K562 (cell line): Measurements from ENCODE around the gene PTRHD1. TPM values are rescaled to one million over a fixed set of nuclear protein-coding genes. Genes with fewer than 3 reads are reported as not detected.

Experiments used
- ATAC-seq: fragments of 200-7000 bp; cut with Tn5 transposase; 3 replicates; pipeline ENCODE4 v1.9.1; 2020; ENCODE audit warnings: moderate library complexity
- BruUV-seq: library from RNA; stranded (reverse); fragments of 400-500 nt; replicated peaks from 2 replicates; lab custom pipeline; 2021; lab: Mats Ljungman, UMichigan
- CTCF ChIA-PET: fragments of 300-600 bp; formaldehyde crosslinking; extraction: SDS; loops from one replicate; lab custom pipeline; 2021; ENCODE audit warnings: low intra/inter-chr PET ratio; lab: Yijun Ruan, JAX
- POLR2A ChIA-PET: fragments of 300-600, 350-650 bp; sonication (Branson Sonifier 250); formaldehyde crosslinking; extraction: SDS; loops from one replicate; lab custom pipeline; 2021; ENCODE audit warnings: antibody characterized with exemption, inconsistent platforms; lab: Yijun Ruan, JAX
- DNase-seq, 4 experiments: peaks; one replicate each; pipeline versions ENCODE4 v3.0.0 to v3.0.0-alpha.2; 2011 to 2018; ENCODE audit warnings: low spot score in 3 of 4, mixed read lengths in 3 of 4; ENCODE audit errors: extremely low read depth in 1 of 4
- FAIRE-seq: peaks from 2 replicates; lab custom pipeline; 2011; peaks lifted over from hg19 to GRCh38; lab: Jason Lieb, UNC
- H2AFZ ChIP-seq: 2 replicates; pipeline ENCODE4 v1.6.0; 2011; ENCODE audit warnings: low read depth, low read length, control low read depth, inconsistent platforms
- H3K27ac ChIP-seq: fragments of 200-600 bp; 3 replicates; pipeline ENCODE4 v1.8.0; 2011; ENCODE audit warnings: low read depth, mild to moderate bottlenecking, control low read depth, inconsistent platforms, low read length, moderate library complexity, mixed read lengths; ENCODE audit errors: extremely low read depth
- H3K27me3 ChIP-seq, 2 experiments: fragments of 300-600 bp in 1 of 2; 2 replicates in 1 of 2; 3 replicates in 1 of 2; pipeline versions ENCODE4 v1.6.0 to v1.8.0; 2011; ENCODE audit warnings: inconsistent platforms in 2 of 2, low read length in 2 of 2, mild to moderate bottlenecking in 1 of 2, mixed read lengths in 1 of 2, moderate library complexity in 1 of 2; ENCODE audit not compliant: control insufficient read depth in 2 of 2, insufficient read depth in 2 of 2
- H3K36me3 ChIP-seq: fragments of 300-600 bp; 3 replicates; pipeline ENCODE4 v1.8.0; 2011; ENCODE audit warnings: mild to moderate bottlenecking, low read length, inconsistent platforms; ENCODE audit not compliant: control insufficient read depth, insufficient read depth
- H3K4me1 ChIP-seq, 2 experiments: fragments of 200-600 bp in 1 of 2; replicated peaks in 1 of 2; 2 replicates in 1 of 2; 3 replicates in 1 of 2; pipeline versions ENCODE4 v1.5.1 to v1.8.0; 2011; ENCODE audit warnings: inconsistent platforms in 2 of 2, low read length in 2 of 2, mild to moderate bottlenecking in 1 of 2, mixed read lengths in 1 of 2, moderate library complexity in 1 of 2; ENCODE audit not compliant: control insufficient read depth in 2 of 2, insufficient read depth in 2 of 2
- H3K4me2 ChIP-seq: 2 replicates; pipeline ENCODE4 v1.6.1; 2011; ENCODE audit warnings: low read length, control low read depth, inconsistent platforms, mixed read lengths; ENCODE audit not compliant: insufficient read depth
- H3K4me3 ChIP-seq: fragments of 200-600 bp; sonication (generic), shearing (Covaris generic); 2 replicates; pipeline ENCODE4 v1.5.1; 2016; ENCODE audit warnings: control low read depth, inconsistent platforms
- H3K79me2 ChIP-seq: fragments of 200-600 bp; 3 replicates; pipeline ENCODE4 v1.8.0; 2011; ENCODE audit warnings: low read length, inconsistent platforms; ENCODE audit not compliant: control insufficient read depth, insufficient read depth
- H3K9ac ChIP-seq, 2 experiments: 2 replicates each; pipeline versions ENCODE4 v1.6.0 to v1.6.1; 2011; ENCODE audit warnings: low read depth in 2 of 2, low read length in 2 of 2, control low read depth in 1 of 2, inconsistent platforms in 1 of 2, mild to moderate bottlenecking in 1 of 2, mixed read lengths in 1 of 2; ENCODE audit not compliant: insufficient read depth in 1 of 2
- H3K9me1 ChIP-seq: one replicate; pipeline ENCODE4 v1.6.0; 2011; ENCODE audit warnings: inconsistent platforms, mild to moderate bottlenecking, low read length, moderate library complexity; ENCODE audit not compliant: control insufficient read depth, insufficient read depth
- H3K9me3 ChIP-seq: replicated peaks from 2 replicates; pipeline ENCODE4 v1.5.1; 2011; ENCODE audit warnings: low read depth, low read length, inconsistent platforms; ENCODE audit not compliant: control insufficient read depth, insufficient read depth
- H4K20me1 ChIP-seq: replicated peaks from 2 replicates; pipeline ENCODE4 v1.6.1; 2011; ENCODE audit warnings: low read length, inconsistent platforms, mixed read lengths; ENCODE audit not compliant: control insufficient read depth, insufficient read depth
- BRF2 ChIP-seq: IDR thresholded peaks from 3 replicates; pipeline ENCODE4 v1.6.1; 2011; ENCODE audit warnings: borderline replicate concordance, mild to moderate bottlenecking; ENCODE audit not compliant: insufficient read length, insufficient read depth
- OTX1 ChIP-seq: fragments of 450-650 bp; formaldehyde crosslinking; IDR thresholded peaks from 2 replicates; pipeline ENCODE4 v1.4.0; 2022; ENCODE audit warnings: mild to moderate bottlenecking
- PREB ChIP-seq: sonication (generic); formaldehyde crosslinking; IDR thresholded peaks from 2 replicates; pipeline ENCODE4 v1.8.1; 2023; ENCODE audit warnings: mild to moderate bottlenecking, missing genetic modification reagents
- THAP7 ChIP-seq: fragments of 250-450 bp; sonication (Bioruptor Pico); IDR thresholded peaks from 2 replicates; pipeline ENCODE4 v1.5.0; 2021
- ZNF584 ChIP-seq: fragments of 200-800 bp; sonication (Bioruptor generic); IDR thresholded peaks from 2 replicates; pipeline ENCODE4 v1.6.1; 2016; ENCODE audit warnings: low read depth, mild to moderate bottlenecking, missing genetic modification characterization, missing compliant biosample characterization
- ZNF764 ChIP-seq: fragments of 250-450 bp; sonication (Bioruptor Pico); IDR thresholded peaks from 2 replicates; pipeline ENCODE4 v1.4.0; 2020; ENCODE audit warnings: low read depth, mild to moderate bottlenecking, moderate library complexity
- WGBS: fragments of 100-300 bp; shearing (Covaris generic); methylation state at CpG from one replicate; pipeline ENCODE4 v1.1.6; 2016; ENCODE audit warnings: low coverage, mixed read lengths; ENCODE audit not compliant: insufficient coverage; ENCODE audit errors: missing lambda C conversion rate; 5-methylcytosine and 5-hydroxymethylcytosine counted together
- in situ Hi-C: fragments of 300-500 bp; cut with MboI; formaldehyde crosslinking; loops from 4 replicates; pipeline ENCODE4 v1.15.0; 2018; ENCODE audit warnings: inconsistent platforms, mixed read lengths
- intact Hi-C: fragments of 100-400 bp; cut with micrococcal nuclease; formaldehyde crosslinking; loops from 2 replicates; pipeline ENCODE4 v1.14.2; 2022
- polyA plus RNA-seq, 8 experiments: library from polyadenylated mRNA; depleted of rRNA in 4 of 8; stranded (reverse) in 5 of 8; unstranded in 3 of 8; fragments of >200 nt; fragmentation: Nextera tagmentation in 2 of 8; fragmentation: Illumina TruSeq in 1 of 8; extraction: Ambion mirVana in 2 of 8; extraction: Trizol in 1 of 8; gene quantifications; 2 replicates each; pipeline versions ENCODE4 v1.2.1 to v1.2.3, GENCODE V29; 2011 to 2014; ENCODE audit warnings: inconsistent platforms in 1 of 8, missing spikeins in 1 of 8
- total RNA-seq, 7 experiments: library from RNA; depleted of rRNA in 6 of 7; stranded (reverse); fragments of >200 nt in 6 of 7; fragmentation: Illumina TruSeq in 2 of 7; extraction: Trizol in 2 of 7; gene quantifications; 2 replicates each; pipeline versions ENCODE4 v1.2.1 to v1.2.3, GENCODE V29; 2011 to 2021; ENCODE audit warnings: low replicate concordance in 1 of 7

The PTRHD1 gene
- total and polyA plus RNA-seq, 9 of the 15 experiments (the other 6 are each of a cell fraction or from before 2014, with no cell fraction given) = 15.8 to 83.2 (median 46.6) TPM

- TF ChIP-seq ZNF764 (CRISPR knock-in tag) = no peak
- TF ChIP-seq PREB (CRISPR knock-in tag) = no peak
- no peak for TF ChIP-seq THAP7
- TF ChIP-seq BRF2 = no peak
Measured at GRCh38 chr2:24768013-24768412, 25.2 kb downstream of the PTRHD1 start (continued).

DNA sequence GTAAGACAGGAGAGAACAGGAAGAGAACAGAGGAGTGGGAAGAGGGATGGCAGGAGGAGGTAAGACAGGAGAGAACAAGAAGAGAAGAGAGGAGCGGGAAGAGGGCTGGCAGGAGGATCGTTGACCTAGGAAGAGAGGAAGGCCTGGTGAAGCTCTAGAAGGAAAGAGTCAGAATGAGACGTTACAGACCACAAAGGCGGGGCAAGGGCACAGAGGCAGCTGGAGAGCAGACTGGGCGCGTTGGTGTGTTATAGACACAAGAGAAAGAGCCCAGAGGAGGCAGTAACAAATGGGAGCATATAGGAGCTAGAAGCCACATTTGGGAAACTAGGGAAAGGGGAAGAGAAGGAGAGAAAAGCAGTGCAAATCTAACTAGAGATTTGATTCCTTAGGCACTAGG is 26.6 kb downstream of the PTRHD1 start:
- peaks cover 0 to 7% of the 10 kb centered on the region in 2 experiments; a peak in 2 of 5 replicates for H3K4me1 ChIP-seq
- intact Hi-C loops (no loop called here), in situ Hi-C loops (no loop called here)
- H3K27me3 ChIP-seq = no peaks in the 10 kb centered on the region
- no peak overlapping the region for H3K4me3 ChIP-seq
- no peak for ATAC-seq
- H4K20me1 ChIP-seq = no peaks in the 10 kb centered on the region
- CTCF ChIA-PET = no interaction called here
- no peak overlapping the region for H3K4me2 ChIP-seq
- H3K9ac ChIP-seq = no peak overlapping the region
- no peaks in the 10 kb centered on the region for H3K79me2 ChIP-seq
- TF ChIP-seq ZNF584 (CRISPR knock-in tag) (no peak), OTX1 (0 out of 2 replicates have a peak, but pooled peaks have one; percentile 48)
- 74% methylated on average over 4 of the region's 6 CpGs for WGBS
- no TSS peak for BruUV-seq
- no peaks in the 10 kb centered on the region for H3K9me1 ChIP-seq
- POLR2A ChIA-PET = interaction anchor here (0.5 kb wide), 1 partner anchor 416 kb away, joined by 3 read pairs; no protein-coding TSS in a partner anchor
- no peaks in the 10 kb centered on the region for H3K9me3 ChIP-seq
- no peak for FAIRE-seq
- no peak for DNase-seq
- no peak overlapping the region for H2AFZ ChIP-seq
- peaks cover 29% of the 10 kb centered on the region for H3K36me3 ChIP-seq
- H3K27ac ChIP-seq = no peak overlapping the region
